ENCODE data around the gene FSIP2. TPM values are rescaled to one million over a fixed set of nuclear protein-coding genes. Genes with fewer than 3 reads are reported as not detected.

FSIP2 gene
- total and polyA plus RNA-seq, 11 donors = 0.01 to 1.5 (median 0.18) TPM

GRCh38 chr2:185875136-185875931 lies 136.7 kb downstream of the FSIP2 start:
- H3K4me3 ChIP-seq = no peak overlapping the region
- no peaks in the 10 kb centered on the region for H3K4me1 ChIP-seq
- ATAC-seq = no peak
- DNase-seq = no peak
- WGBS, 4 donors = 75 to 83% (median 77%) methylated on average over 7 of the region's 7 CpGs
- H3K27me3 ChIP-seq = no peaks in the 10 kb centered on the region
- H3K9me3 ChIP-seq = peaks cover 0 to 2% (median 0%) of the 10 kb centered on the region in 12 donors
- intact Hi-C loops (cut with DNase I) = no loop called here
- H3K27ac ChIP-seq = no peak overlapping the region
- no peaks in the 10 kb centered on the region for H3K36me3 ChIP-seq
- no peak for TF ChIP-seq CTCF (IDR thresholded peaks at IDR 0.05)
- no peak for TF ChIP-seq POLR2A (IDR thresholded peaks at IDR 0.05)

GRCh38 chr2:185876234-185876633 lies 137.6 kb downstream of the FSIP2 start:
- Histone ChIP-seq H3K9me3 (peaks cover 0 to 2% (median 0%) of the 10 kb centered on the region in 12 donors), H3K27ac (no peak overlapping the region), H3K27me3 (no peaks in the 10 kb centered on the region), H3K4me3 (no peak overlapping the region), H3K4me1 (no peaks in the 10 kb centered on the region), H3K36me3 (no peaks in the 10 kb centered on the region)
- intact Hi-C loops (cut with DNase I) = no loop called here
- WGBS, 4 donors = 83 to 97% (median 96%) methylated on average over 1 to 3 of the region's 3 CpGs
- ATAC-seq (no peak), DNase-seq (no peak)
- TF ChIP-seq CTCF (IDR thresholded peaks at IDR 0.05) = no peak
- no peak for TF ChIP-seq POLR2A (IDR thresholded peaks at IDR 0.05)

- ATAC-seq = no peak
These were observed 141.8 kb downstream of the FSIP2 start for GRCh38 chr2:185880396-185880795.

More at GRCh38 chr2:185880396-185880795, 141.8 kb downstream of the FSIP2 start:
- Histone ChIP-seq H3K27ac (no peak overlapping the region), H3K4me3 (no peak overlapping the region), H3K9me3 (peaks cover 0 to 6% (median 0%) of the 10 kb centered on the region in 12 donors), H3K4me1 (no peaks in the 10 kb centered on the region), H3K27me3 (no peaks in the 10 kb centered on the region), H3K36me3 (no peaks in the 10 kb centered on the region)
- 79 to 88% (median 85%) methylated on average over 2 of the region's 2 CpGs for WGBS, 4 donors
- no peak for DNase-seq
- intact Hi-C loops (cut with DNase I) = no loop called here
- no peak for TF ChIP-seq POLR2A (IDR thresholded peaks at IDR 0.05)
- TF ChIP-seq CTCF (IDR thresholded peaks at IDR 0.05) = no peak
